Common myeloid progenitor, CD34-positive (primary cell): Measurements from ENCODE around the gene SYCE3.

Experiments
- CTCF ChIA-PET: fragments of 350-600 bp; sonication (Branson Sonifier 250); formaldehyde crosslinking; loops from one replicate; lab custom pipeline; 2021; ENCODE audit warnings: antibody characterized with exemption; lab: Charles Lee
- POLR2A ChIA-PET: fragments of 350-600 bp; sonication (Branson Sonifier 250); formaldehyde crosslinking; loops from one replicate; lab custom pipeline; 2021; ENCODE audit warnings: antibody characterized with exemption; lab: Charles Lee
- DNase-seq, 3 donors: peaks; one replicate each; pipeline versions ENCODE4 v3.0.0 to v3.0.0-alpha.2; 2013
- H3K27ac ChIP-seq, 2 experiments: 1 replicate in 1 of 2; 2 replicates in 1 of 2; pipeline ENCODE4 v1.7.0; 2013; ENCODE audit warnings: inconsistent platforms in 2 of 2, low read length in 2 of 2, mild to moderate bottlenecking in 2 of 2, low read depth in 1 of 2, moderate library complexity in 1 of 2; ENCODE audit not compliant: severe bottlenecking in 2 of 2, insufficient read depth in 1 of 2, poor library complexity in 1 of 2
- H3K27me3 ChIP-seq, 5 experiments: replicated peaks in 2 of 5; 1 replicate in 3 of 5; 2 replicates in 2 of 5; pipeline versions ENCODE4 v1.6.1 to v1.7.0; 2013; ENCODE audit warnings: low read length in 4 of 5, mild to moderate bottlenecking in 2 of 5, moderate library complexity in 2 of 5, inconsistent platforms in 1 of 5; ENCODE audit not compliant: insufficient read depth in 5 of 5, control insufficient read depth in 4 of 5
- H3K36me3 ChIP-seq, 4 experiments: 1 replicate in 2 of 4; 2 replicates in 2 of 4; pipeline versions ENCODE4 v1.6.1 to v1.7.0; 2013; ENCODE audit warnings: low read length in 3 of 4, control low read depth in 1 of 4, mild to moderate bottlenecking in 1 of 4; ENCODE audit not compliant: control insufficient read depth in 4 of 4, insufficient read depth in 4 of 4
- H3K4me1 ChIP-seq, 4 experiments: 1 replicate in 3 of 4; 2 replicates in 1 of 4; pipeline versions ENCODE4 v1.6.1 to v1.7.1; 2013; ENCODE audit warnings: low read length in 3 of 4, mild to moderate bottlenecking in 3 of 4, control low read depth in 1 of 4, inconsistent platforms in 1 of 4, moderate library complexity in 1 of 4; ENCODE audit not compliant: control insufficient read depth in 4 of 4, insufficient read depth in 4 of 4; ENCODE audit errors: control extremely low read depth in 1 of 4
- H3K4me3 ChIP-seq, 7 experiments: 1 replicate in 4 of 7; 2 replicates in 3 of 7; pipeline versions ENCODE4 v1.5.1 to v1.7.0; 2013; ENCODE audit warnings: mild to moderate bottlenecking in 7 of 7, low read length in 6 of 7, moderate library complexity in 6 of 7, inconsistent platforms in 2 of 7, low read depth in 2 of 7, control low read depth in 1 of 7; ENCODE audit not compliant: insufficient read depth in 4 of 7, control insufficient read depth in 1 of 7; ENCODE audit errors: extremely low read depth in 1 of 7
- H3K9me3 ChIP-seq, 5 experiments: 1 replicate in 4 of 5; 2 replicates in 1 of 5; pipeline versions ENCODE4 v1.6.1 to v1.7.1; 2013; ENCODE audit warnings: low read length in 4 of 5, mild to moderate bottlenecking in 2 of 5, inconsistent platforms in 1 of 5, low read depth in 1 of 5, moderate library complexity in 1 of 5; ENCODE audit not compliant: control insufficient read depth in 4 of 5, insufficient read depth in 2 of 5; ENCODE audit errors: control extremely low read depth in 1 of 5
- WGBS: methylation state at CpG from one replicate; pipeline ENCODE4 v1.1.5; 2013; ENCODE audit not compliant: insufficient coverage; 5-methylcytosine and 5-hydroxymethylcytosine counted together

SYCE3 gene

DNA sequence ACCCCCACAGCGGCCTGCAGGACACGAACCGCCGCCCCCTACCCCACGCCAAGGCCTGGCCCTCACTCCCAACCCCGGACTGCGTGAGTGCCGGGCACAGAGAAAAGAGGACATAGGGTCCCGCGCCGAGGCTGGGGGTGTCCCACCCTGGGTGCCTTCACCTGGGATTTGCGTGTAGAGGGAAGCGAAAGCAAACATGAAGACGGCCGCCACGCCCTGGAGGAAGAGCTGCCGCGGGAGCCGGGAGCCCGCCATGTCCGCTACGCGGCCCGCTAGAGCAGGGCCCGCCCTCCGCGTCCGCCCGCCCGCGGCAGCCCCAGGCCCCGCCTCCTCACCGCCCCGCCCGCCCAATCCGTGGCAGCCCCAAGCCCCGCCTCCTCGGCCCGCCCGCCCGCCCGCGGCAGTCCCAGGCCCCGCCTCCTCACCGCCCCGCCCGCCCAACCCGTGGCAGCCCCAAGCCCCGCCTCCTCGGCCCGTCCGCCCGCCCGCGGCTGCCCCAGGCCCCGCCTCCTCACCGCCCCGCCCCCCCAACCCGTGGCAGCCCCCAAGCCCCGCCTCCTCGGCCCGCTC, 55.2 kb downstream of the SYCE3 start, which contains the start of gene LMF2:
LMF2 (minus strand) TSS at position 282 of the 570 bp plus-strand sequence; CDS start at position 255, 27 bp downstream.
- peaks cover 8 to 31% (median 19%) of the 10 kb centered on the region in 4 experiments for H3K36me3 ChIP-seq

DNA sequence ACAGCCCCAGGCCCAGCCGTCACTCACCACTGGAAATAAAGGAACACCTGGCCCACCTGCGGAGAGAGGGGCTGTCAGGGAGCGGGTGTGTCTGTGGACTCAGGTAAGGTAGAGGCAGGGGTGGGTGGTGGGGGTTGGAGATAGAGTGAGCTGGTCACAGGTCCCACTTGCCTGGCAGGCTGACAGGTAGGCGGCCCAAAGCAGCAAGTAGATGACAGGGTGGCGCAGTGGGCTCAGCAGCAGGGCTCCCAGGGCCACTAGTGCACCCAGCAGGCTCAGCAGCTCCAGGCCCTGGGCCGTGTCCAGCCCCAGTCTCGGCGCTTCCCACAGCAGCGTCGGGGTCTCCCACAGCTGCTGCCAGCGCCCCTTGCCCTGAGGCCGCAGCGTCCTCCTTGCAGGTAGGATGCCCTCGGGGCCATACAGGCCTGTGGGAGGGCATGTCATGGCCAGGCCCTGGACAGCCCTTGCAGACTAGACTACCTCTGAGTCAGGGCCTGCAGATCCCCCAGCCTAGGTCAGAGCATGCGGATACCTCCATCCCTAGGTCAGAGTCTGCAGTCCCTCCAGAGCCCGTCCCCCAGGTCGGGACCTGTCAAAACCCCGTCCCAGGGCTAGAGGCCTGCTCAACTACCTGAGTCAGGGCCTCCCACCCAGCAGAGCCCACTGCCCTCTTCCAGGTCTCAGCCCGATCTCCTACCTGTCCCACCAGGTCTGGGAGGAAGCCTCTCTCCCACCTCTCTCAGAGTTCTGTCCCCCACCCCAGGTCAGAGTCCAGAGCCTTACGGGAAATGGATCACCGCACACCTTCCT, 55.9 kb downstream of the SYCE3 start:
- CTCF ChIA-PET: interaction anchor here (1.3 kb wide), 1 partner anchor 19 kb away, joined by 3 read pairs; the partner anchor contains the start of gene SCO2
- H3K36me3 ChIP-seq: peaks cover 6 to 29% (median 19%) of the 10 kb centered on the region in 4 experiments
- 43% methylated on average over 13 of the region's 21 CpGs for WGBS

More for the DNA sequence above, 55.2 kb downstream of the SYCE3 start, which contains the start of gene LMF2:
- H3K9me3 ChIP-seq: no peaks in the 10 kb centered on the region
- ChIA-PET CTCF (interaction anchor here (0.7 to 4.3 kb wide), 5 partner anchors 9 to 196 kb away, joined by 3 to 25 read pairs (median 3); partner anchors contain the start of gene SCO2), POLR2A (interaction anchor here (0.8 to 1.7 kb wide), 6 partner anchors 14 to 40 kb away, joined by 3 to 9 read pairs (median 4); partner anchors contain the start of gene KLHDC7B)
- H3K27ac ChIP-seq: peak within 1 kb of the TSS; percentile 66 to 85
- peaks cover 7 to 24% (median 23%) of the 10 kb centered on the region in 4 experiments for H3K4me1 ChIP-seq
- peak within 1 kb of the TSS; percentile 88 to 97 (median 89) for H3K4me3 ChIP-seq
- 0% methylated on average over 14 of the region's 62 CpGs for WGBS
- H3K27me3 ChIP-seq: no peaks in the 10 kb centered on the region
- no peak for DNase-seq

DNA sequence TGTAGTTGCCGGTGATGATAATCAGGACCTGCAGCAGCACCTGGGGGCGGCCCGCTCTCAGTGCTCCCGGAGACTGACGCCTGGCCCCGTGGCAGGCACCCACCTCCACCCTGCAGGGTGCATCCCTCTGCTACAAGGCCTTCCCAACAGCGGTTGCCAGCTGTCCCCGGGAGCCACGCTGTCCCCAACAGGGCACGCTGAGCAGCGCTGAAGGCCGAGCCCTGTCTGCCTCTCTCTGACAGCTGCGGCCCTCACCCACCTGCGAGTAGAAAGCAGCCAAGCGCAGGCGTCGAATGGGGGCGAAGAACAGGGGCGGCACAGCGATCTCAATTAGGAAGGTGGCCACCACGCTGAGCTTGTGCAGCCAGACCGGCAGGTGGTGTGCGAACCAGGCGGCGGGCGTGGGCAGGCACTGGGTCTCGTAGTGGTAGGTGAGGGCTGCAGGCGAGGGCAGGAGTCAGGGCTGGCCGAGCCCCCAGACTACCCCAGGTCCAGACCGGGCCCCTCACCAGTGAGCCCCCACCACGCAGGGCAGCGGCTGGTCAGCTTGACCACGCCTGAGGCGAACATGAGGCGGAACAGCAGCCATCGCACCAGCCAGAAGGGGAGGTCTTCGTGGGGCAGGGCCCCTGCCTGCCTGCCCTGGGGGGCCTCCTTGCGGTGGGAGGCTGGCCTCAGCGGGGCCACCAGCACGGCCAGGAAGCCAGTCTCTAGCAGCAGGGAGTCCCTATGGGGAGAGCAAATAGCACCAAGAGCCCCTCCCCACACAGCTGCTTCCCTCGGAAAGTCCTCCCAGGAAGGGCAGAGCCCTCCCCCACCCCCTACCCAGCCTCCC, 56.7 kb downstream of the SYCE3 start:
- Histone ChIP-seq H3K4me1 (peaks cover 7 to 24% (median 23%) of the 10 kb centered on the region in 4 experiments), H3K27me3 (no peaks in the 10 kb centered on the region), H3K27ac (no peak overlapping the region), H3K36me3 (peaks cover 6 to 29% (median 19%) of the 10 kb centered on the region in 4 experiments), H3K9me3 (no peaks in the 10 kb centered on the region), H3K4me3 (peak overlapping the region in 4 of 7 experiments; percentile 82 to 97 (median 88))
- no peak for DNase-seq
- WGBS: 95% methylated on average over 37 of the region's 41 CpGs
- POLR2A ChIA-PET: no interaction called here
- CTCF ChIA-PET: interaction anchor here (1.3 kb wide), 1 partner anchor 19 kb away, joined by 3 read pairs; the partner anchor contains the start of gene SCO2

More for the DNA sequence above, 55.9 kb downstream of the SYCE3 start:
- Histone ChIP-seq H3K4me3 (peak overlapping the region; percentile 82 to 97 (median 89)), H3K4me1 (peaks cover 7 to 24% (median 23%) of the 10 kb centered on the region in 4 experiments), H3K9me3 (no peaks in the 10 kb centered on the region), H3K27me3 (no peaks in the 10 kb centered on the region), H3K27ac (peak overlapping the region; percentile 66 to 85)
- no peak for DNase-seq
- POLR2A ChIA-PET: interaction anchor here (1.2 to 1.6 kb wide), 2 partner anchors 20 to 39 kb away, joined by 3 to 9 read pairs; partner anchors contain the start of gene KLHDC7B

DNA sequence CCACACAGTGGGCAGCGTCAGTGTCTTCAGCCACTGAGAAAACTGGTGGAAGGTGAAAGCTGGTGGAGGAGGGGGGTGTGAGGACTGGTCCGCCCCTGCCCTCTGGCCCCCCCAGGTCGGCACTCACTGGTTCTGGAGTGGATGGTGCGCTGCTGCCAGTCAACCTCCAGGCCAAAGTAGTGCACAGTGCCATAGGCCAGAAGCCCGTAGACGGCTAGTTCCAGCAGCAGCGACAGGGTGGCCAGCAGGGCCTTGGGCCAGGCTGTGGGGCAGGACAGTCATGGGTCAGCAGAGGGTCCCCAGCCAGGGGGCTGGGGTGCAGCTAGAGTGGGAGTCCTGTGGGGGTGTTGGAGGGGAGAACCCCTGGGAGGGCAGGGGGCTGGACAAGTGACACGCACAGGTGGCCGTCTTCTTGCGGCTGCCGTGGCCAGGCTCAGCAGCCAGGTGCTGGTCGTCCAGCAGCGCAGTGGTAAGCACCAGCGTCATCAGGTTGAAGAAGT, 57.4 kb downstream of the SYCE3 start:
- Histone ChIP-seq H3K27me3 (no peaks in the 10 kb centered on the region), H3K4me1 (peaks cover 7 to 24% (median 23%) of the 10 kb centered on the region in 4 experiments), H3K36me3 (peaks cover 6 to 29% (median 19%) of the 10 kb centered on the region in 4 experiments), H3K4me3 (no peak overlapping the region), H3K9me3 (no peaks in the 10 kb centered on the region), H3K27ac (no peak overlapping the region)
- POLR2A ChIA-PET: no interaction called here
- no peak for DNase-seq
- CTCF ChIA-PET: interaction anchor here (1.3 kb wide), 1 partner anchor 20 kb away, joined by 3 read pairs; the partner anchor contains the start of gene SCO2
- 97% methylated on average over 8 of the region's 14 CpGs for WGBS

DNA sequence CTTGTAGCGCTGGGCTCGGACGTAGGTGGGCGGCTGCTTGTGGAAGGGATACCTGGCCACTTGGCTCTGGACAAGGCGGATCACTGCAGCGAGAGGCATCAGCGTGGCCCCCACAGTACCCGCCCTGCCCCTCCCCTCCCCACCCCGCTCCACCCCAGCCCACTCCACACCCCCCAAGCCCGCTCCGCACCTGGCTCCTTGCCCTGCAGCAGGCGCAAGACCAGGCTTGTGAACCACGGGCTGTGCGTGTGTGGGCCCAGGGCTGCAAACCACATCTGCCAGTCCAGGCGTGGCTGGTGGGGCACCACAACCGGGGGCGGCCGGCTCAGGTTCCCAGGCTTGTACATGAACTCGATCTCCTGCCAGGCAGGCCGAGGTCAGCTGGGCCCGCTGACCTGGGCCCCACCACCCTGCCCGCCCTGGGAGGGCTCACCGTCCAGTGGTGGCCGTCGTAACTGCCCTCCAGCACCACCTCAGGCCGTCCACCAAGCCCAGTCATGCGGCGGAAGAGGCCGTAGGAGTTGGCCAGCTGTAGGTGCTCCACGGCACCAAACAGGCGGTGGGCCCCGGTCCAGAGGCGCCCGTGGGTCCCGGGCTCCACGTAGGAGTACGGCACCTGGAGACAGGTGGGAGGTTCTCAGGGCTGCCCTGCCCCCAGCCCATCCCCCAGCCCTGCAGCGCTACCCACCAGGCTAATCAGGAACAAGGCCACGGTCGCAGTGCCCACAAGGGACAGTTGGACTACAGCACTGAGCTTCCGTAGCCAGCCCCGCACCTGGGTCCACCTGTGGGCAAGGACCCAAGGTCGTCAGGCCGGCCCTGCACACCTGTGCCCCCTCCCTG, 58.1 kb downstream of the SYCE3 start:
- H3K36me3 ChIP-seq: peaks cover 6 to 29% (median 19%) of the 10 kb centered on the region in 4 experiments
- ChIA-PET POLR2A (no interaction called here), CTCF (no interaction called here)
- no peaks in the 10 kb centered on the region for H3K27me3 ChIP-seq
- WGBS: 96% methylated on average over 29 of the region's 44 CpGs
- H3K9me3 ChIP-seq: no peaks in the 10 kb centered on the region
- no peak overlapping the region for H3K27ac ChIP-seq
- no peak for DNase-seq
- no peak overlapping the region for H3K4me3 ChIP-seq
- H3K4me1 ChIP-seq: peaks cover 7 to 23% (median 23%) of the 10 kb centered on the region in 4 experiments
